Measurements from ENCODE around the gene TGFB3. TPM values are rescaled to one million over a fixed set of nuclear protein-coding genes. Genes with fewer than 3 reads are reported as not detected.

Gene TGFB3
- total RNA-seq, 2 donors from 2014 or later: 17.5 to 99.1 TPM

DNA sequence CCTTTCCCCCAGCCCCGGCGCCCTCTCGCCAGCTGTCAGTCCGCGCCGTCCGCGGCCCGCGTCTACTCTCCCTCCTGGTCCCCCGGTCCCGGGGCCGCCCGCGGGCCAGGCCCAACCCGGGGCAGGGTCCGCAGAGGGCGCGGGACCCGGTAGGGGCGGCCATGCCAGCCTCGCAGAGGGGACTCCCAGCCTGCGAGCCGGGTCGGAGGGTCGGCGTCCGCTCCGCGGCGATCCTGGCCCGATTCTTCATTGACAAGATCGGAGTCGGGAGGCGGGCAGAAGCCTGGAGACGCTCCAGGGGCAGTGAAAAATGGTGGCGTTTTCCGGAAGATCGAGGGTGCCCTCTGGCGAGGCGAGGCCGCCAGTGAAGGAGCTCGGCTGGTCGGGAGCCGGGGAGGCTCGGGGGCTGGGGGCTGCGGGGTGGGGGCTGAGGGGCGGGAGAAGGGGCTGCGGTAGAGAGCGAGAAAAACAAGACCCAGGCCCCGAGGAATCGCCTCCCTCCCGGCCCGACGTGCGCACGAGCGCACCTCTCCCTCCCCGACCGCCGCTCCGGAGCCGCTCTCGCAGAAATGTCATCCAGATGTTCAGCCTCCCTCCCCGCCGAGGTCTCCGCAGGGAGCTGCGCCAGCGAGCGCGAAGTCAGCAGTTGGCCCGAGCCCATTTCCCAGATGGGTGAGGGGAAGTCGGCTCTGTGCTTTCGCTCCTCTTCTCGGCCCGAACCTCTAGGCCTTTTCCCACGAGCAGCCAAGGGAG, 647 bp upstream of the TGFB3 start:
- Histone ChIP-seq H3K27ac (peak overlapping the region; percentile 97 to 99), H3K9me3 (no peaks in the 10 kb centered on the region), H3K27me3 (no peaks in the 10 kb centered on the region), H3K4me1 (peaks cover 0 to 67% of the 10 kb centered on the region in 2 donors), H3K4me3 (peak overlapping the region; percentile 69 to 72), H3K36me3 (no peaks in the 10 kb centered on the region)
- DNase-seq (ENCODE audit: low spot score): peak; percentile 87
- TF ChIP-seq, protein P1, sequence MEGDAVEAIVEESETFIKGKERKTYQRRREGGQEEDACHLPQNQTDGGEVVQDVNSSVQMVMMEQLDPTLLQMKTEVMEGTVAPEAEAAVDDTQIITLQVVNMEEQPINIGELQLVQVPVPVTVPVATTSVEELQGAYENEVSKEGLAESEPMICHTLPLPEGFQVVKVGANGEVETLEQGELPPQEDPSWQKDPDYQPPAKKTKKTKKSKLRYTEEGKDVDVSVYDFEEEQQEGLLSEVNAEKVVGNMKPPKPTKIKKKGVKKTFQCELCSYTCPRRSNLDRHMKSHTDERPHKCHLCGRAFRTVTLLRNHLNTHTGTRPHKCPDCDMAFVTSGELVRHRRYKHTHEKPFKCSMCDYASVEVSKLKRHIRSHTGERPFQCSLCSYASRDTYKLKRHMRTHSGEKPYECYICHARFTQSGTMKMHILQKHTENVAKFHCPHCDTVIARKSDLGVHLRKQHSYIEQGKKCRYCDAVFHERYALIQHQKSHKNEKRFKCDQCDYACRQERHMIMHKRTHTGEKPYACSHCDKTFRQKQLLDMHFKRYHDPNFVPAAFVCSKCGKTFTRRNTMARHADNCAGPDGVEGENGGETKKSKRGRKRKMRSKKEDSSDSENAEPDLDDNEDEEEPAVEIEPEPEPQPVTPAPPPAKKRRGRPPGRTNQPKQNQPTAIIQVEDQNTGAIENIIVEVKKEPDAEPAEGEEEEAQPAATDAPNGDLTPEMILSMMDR (IDR thresholded peaks at IDR 0.05): peak; percentile 74 to 92

DNA sequence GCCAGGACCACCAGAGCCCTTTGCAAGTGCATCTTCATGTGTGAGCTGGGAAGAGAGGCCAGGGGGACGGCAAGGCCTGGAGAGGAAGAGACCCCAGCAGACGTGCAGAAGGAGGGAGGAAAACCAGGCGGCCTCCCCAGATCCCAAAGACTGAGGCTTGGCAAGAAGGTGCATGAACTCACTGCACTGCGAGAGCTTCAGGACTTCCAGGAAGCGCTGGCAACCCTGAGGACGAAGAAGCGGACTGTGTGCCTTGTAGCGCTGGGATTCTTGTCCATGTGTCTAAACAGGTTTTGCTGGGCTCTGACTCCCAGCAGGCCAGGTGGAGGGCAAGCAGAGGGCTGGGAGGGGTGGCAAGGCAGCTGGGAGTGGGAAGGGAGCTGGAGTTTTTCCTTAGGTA, 939 bp downstream of the TGFB3 start:
- Histone ChIP-seq H3K27ac (peak overlapping the region; percentile 97 to 99), H3K27me3 (no peaks in the 10 kb centered on the region), H3K36me3 (no peaks in the 10 kb centered on the region), H3K9me3 (no peaks in the 10 kb centered on the region), H3K4me3 (peak overlapping the region; percentile 69 to 72), H3K4me1 (peaks cover 0 to 57% of the 10 kb centered on the region in 2 donors)
- DNase-seq (ENCODE audit: low spot score): no peak
- TF ChIP-seq, protein P1 (IDR thresholded peaks at IDR 0.05): no peak

DNA sequence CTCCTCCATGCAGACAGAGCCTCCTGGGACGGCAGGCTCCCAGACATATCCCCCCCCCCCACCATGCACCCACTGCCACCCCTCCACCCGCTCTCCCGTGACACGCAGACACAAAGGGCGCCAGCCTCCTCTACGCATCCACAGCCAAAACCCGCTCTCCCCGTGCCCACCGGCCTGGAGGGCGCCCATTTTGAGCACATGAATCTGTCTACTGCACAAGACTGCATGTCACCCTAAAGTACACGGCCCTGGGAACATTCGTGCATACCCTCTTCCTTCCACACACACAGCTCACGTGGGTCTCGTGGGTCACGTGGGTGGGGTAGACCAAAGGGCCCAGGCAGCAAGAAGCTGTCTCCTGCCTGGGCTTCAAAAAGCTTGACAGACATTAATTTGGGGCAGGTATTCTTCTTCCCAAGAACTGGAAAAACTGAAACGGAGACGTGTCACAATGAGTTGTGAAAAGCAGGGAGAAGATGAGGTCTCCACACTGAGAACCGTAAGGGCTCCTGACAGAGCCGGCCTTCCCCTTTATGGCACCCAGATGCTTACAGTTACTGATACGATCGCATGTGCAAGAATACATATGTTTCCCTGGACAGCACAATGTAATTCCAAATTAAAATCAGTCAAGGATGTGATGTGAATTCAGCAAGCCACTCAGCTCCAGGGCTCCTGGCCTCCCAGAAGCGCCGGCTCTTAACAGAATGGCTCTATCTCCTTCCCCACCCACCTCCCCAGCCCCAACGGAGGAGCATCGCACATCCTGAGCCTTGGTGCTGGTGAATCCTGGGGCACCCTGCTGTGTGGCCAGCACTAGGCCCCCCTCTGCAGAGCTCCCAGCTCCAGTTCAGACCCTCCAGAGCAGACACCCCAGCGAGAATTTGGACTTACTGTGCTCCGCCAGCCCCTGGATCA, 1.9 kb downstream of the TGFB3 start:
- TF ChIP-seq, protein P1 (IDR thresholded peaks at IDR 0.05): peak in 1 of 2 donors; percentile 13
- H3K9me3 ChIP-seq: no peaks in the 10 kb centered on the region
- peak overlapping the region; percentile 97 to 99 for H3K27ac ChIP-seq
- no peaks in the 10 kb centered on the region for H3K36me3 ChIP-seq
- H3K27me3 ChIP-seq: no peaks in the 10 kb centered on the region
- H3K4me1 ChIP-seq: peaks cover 0 to 51% of the 10 kb centered on the region in 2 donors
- no peak for DNase-seq (ENCODE audit: low spot score)
- peak overlapping the region; percentile 69 to 72 for H3K4me3 ChIP-seq

DNA sequence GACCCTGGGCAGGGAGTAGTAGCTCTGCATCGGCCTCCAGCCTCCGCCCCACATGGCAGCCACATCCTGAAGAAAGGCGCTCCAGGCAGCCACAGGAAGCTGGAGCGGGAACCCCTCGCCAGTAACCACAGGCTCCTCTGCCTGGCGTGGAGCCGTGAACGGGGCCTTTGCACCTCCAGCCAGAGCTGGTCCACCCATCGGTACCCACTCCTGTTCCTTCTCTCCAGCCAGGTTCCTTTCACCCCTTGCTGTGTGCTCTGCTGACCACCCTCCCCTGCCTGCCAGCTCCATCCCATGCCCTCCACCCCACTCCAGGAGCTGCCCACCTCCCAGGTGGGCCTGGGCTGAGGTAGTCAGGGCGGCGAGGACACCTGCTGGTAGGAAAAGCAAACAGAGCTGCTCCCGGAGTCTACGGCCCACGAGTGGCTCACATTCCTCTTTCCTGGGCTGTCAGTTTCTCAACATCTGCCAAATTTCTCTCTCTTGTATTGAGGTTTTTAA, 2.7 kb downstream of the TGFB3 start:
- no peak for DNase-seq (ENCODE audit: low spot score)
- no peaks in the 10 kb centered on the region for H3K36me3 ChIP-seq
- TF ChIP-seq, protein P1 (IDR thresholded peaks at IDR 0.05): peak; percentile 60 to 72
- H3K4me3 ChIP-seq: peak overlapping the region; percentile 69 to 72
- no peaks in the 10 kb centered on the region for H3K27me3 ChIP-seq
- peaks cover 0 to 46% of the 10 kb centered on the region in 2 donors for H3K4me1 ChIP-seq
- no peaks in the 10 kb centered on the region for H3K9me3 ChIP-seq
- peak overlapping the region; percentile 97 to 99 for H3K27ac ChIP-seq

DNA sequence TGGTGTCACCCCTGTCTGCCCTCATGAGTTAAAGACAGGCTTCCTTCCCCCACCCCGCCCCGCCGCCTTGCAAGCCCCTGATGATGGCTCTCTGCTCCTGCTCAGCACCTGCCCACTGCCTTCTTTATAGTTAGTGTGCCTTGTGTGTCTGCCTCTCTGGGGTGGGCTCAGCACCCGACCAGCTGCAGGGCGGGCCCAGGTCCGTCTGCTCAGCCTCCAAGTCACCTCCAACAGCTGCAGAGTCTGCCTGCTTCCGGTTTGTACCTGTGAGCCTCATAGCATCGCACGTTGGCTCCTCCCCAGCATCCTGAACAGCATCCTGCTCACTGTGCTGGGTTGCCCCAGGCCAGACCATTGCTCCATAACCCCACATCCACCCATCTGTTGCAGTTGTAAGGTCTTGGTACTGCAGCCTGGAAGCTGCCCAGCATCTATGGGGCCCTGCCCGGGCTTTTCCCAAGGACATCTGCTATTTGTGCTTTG, 3.5 kb downstream of the TGFB3 start:
- TF ChIP-seq, protein P1 (IDR thresholded peaks at IDR 0.05): no peak
- H3K4me1 ChIP-seq: peaks cover 0 to 46% of the 10 kb centered on the region in 2 donors
- H3K27ac ChIP-seq: no peak overlapping the region
- H3K27me3 ChIP-seq: no peaks in the 10 kb centered on the region
- H3K4me3 ChIP-seq: no peak overlapping the region
- H3K36me3 ChIP-seq: no peaks in the 10 kb centered on the region
- no peaks in the 10 kb centered on the region for H3K9me3 ChIP-seq
- DNase-seq (ENCODE audit: low spot score): no peak
